Progenitor cell of endocrine pancreas (in vitro differentiated cells): Measurements from ENCODE around the gene SH3BGRL2. TPM values are rescaled to one million over a fixed set of nuclear protein-coding genes. Genes with fewer than 3 reads are reported as not detected.
"Not testable (repeated sequence)": the region's sequence is repeated elsewhere in the genome, so short reads cannot be mapped to it uniquely, and the experiment has no call there.

Source experiments
- DNase-seq: peaks from one replicate; pipeline ENCODE4 v3.0.0; 2021; ENCODE audit warnings: low spot score; ENCODE audit not compliant: unreplicated experiment
- H3K27ac Mint-ChIP-seq: 2 replicates; pipeline ENCODE4 v1.8.0; 2021; ENCODE audit warnings: mild to moderate bottlenecking, moderate library complexity, mixed read lengths
- H3K27me3 Mint-ChIP-seq: 2 replicates; pipeline ENCODE4 v1.8.0; 2021; ENCODE audit warnings: mixed read lengths
- H3K36me3 Mint-ChIP-seq: 2 replicates; pipeline ENCODE4 v1.8.0; 2022; ENCODE audit warnings: mixed read lengths; ENCODE audit not compliant: insufficient read depth
- H3K4me1 Mint-ChIP-seq: 2 replicates; pipeline ENCODE4 v1.8.0; 2021; ENCODE audit warnings: low read depth, mixed read lengths
- H3K4me3 Mint-ChIP-seq: 2 replicates; pipeline ENCODE4 v1.8.0; 2021; ENCODE audit warnings: low read depth, mild to moderate bottlenecking, moderate library complexity, mixed read lengths
- H3K9me3 Mint-ChIP-seq: 2 replicates; pipeline ENCODE4 v1.8.0; 2021; ENCODE audit warnings: low read depth, mixed read lengths
- CTCF ChIP-seq: fragments of 200-600 bp; sonication (generic); IDR thresholded peaks from one replicate; pipeline ENCODE4 v1.5.0; 2021; ENCODE audit warnings: antibody characterized with exemption, mild to moderate bottlenecking; ENCODE audit not compliant: unreplicated experiment
- total RNA-seq: library from RNA; stranded (reverse); gene quantifications from 2 replicates; pipeline ENCODE4 v1.2.1, GENCODE V29; 2021

The SH3BGRL2 gene
- total RNA-seq, 1 donor from 2014 or later, result 49.1 TPM

- no peak for DNase-seq
- TF ChIP-seq CTCF, result no peak
- H3K4me1 Mint-ChIP-seq, result peaks cover 21% of the 10 kb centered on the region
- no peaks in the 10 kb centered on the region for H3K9me3 Mint-ChIP-seq
- H3K4me3 Mint-ChIP-seq, result no peak overlapping the region
- no peaks in the 10 kb centered on the region for H3K27me3 Mint-ChIP-seq
- H3K27ac Mint-ChIP-seq, result no peak overlapping the region
- peaks cover 1% of the 10 kb centered on the region for H3K36me3 Mint-ChIP-seq
Observed at GRCh38 chr6:79648328-79648727, 17.2 kb downstream of the SH3BGRL2 start.

- no peak for DNase-seq
- no peak for TF ChIP-seq CTCF
- H3K36me3 Mint-ChIP-seq, result no peaks in the 10 kb centered on the region
- no peak overlapping the region for H3K27ac Mint-ChIP-seq
- no peak overlapping the region for H3K4me3 Mint-ChIP-seq
- no peaks in the 10 kb centered on the region for H3K27me3 Mint-ChIP-seq
- H3K9me3 Mint-ChIP-seq, result no peaks in the 10 kb centered on the region
- peaks cover 24% of the 10 kb centered on the region for H3K4me1 Mint-ChIP-seq
Observed at GRCh38 chr6:79649016-79649415, 17.9 kb downstream of the SH3BGRL2 start.

DNA sequence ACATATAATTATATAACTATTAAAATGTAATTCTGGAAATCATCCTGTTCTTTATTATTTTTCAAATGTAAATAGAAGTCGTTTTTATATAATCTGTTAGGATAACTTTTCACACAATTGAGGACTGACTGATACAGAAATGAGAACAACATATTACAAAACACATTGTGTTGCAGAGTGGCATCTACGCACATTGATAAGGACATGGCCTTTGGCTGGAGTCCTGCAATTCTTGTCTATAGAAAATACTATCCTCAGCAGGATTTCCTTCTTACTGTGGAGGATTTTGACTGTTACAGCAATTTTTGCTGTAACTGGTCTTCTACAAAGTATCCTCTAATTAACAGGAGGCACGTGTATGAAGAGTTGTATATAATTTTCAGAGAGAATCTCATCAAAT lies 19.8 kb downstream of the SH3BGRL2 start:
- no peaks in the 10 kb centered on the region for H3K27me3 Mint-ChIP-seq
- TF ChIP-seq CTCF, result no peak
- H3K36me3 Mint-ChIP-seq, result no peaks in the 10 kb centered on the region
- H3K27ac Mint-ChIP-seq, result no peak overlapping the region
- H3K4me1 Mint-ChIP-seq, result peaks cover 27% of the 10 kb centered on the region
- no peak overlapping the region for H3K4me3 Mint-ChIP-seq
- no peak for DNase-seq
- no peaks in the 10 kb centered on the region for H3K9me3 Mint-ChIP-seq

- TF ChIP-seq CTCF, result no peak
- Mint-ChIP-seq H3K27ac (no peak overlapping the region), H3K9me3 (peaks cover 22% of the 10 kb centered on the region), H3K36me3 (peaks cover 26% of the 10 kb centered on the region), H3K4me1 (peaks cover 12% of the 10 kb centered on the region), H3K4me3 (no peak overlapping the region), H3K27me3 (no peaks in the 10 kb centered on the region)
- DNase-seq, result no peak
Observed at GRCh38 chr6:79656134-79656533, 25.0 kb downstream of the SH3BGRL2 start.

GRCh38 chr6:79657238-79657637 lies 26.1 kb downstream of the SH3BGRL2 start:
- Mint-ChIP-seq H3K4me3 (no peak overlapping the region), H3K27me3 (no peaks in the 10 kb centered on the region), H3K4me1 (peaks cover 12% of the 10 kb centered on the region), H3K36me3 (peaks cover 34% of the 10 kb centered on the region), H3K9me3 (peaks cover 26% of the 10 kb centered on the region), H3K27ac (no peak overlapping the region)
- no peak for TF ChIP-seq CTCF
- no peak for DNase-seq

DNA sequence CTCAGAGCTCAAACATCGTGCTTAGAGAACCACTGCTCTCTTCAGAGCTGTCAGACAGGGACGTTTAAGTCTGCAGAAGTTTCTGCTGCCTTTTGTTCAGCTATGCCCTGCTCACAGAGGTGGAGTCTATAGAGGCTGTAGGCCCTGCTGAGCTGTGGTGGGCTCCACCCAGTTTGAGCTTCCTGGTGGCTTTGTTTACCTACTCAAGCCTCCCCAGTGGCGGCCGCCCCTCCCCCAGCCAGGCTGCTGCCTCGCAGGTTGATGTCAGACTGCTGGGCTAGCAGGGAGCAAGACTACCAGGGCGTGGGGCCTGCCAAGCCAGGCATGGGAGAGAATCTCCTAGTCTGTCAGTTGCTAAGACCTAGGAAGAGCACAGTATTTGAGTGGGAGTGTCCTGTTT lies 32.5 kb downstream of the SH3BGRL2 start:
- H3K4me3 Mint-ChIP-seq, DNase-seq, H3K27me3 Mint-ChIP-seq, H3K27ac Mint-ChIP-seq: not testable (repeated sequence)
- H3K4me1 Mint-ChIP-seq, result peaks cover 22% of the 10 kb centered on the region
- peaks cover 44% of the 10 kb centered on the region for H3K36me3 Mint-ChIP-seq
- peaks cover 35% of the 10 kb centered on the region for H3K9me3 Mint-ChIP-seq
